Activated T-cell treated with anti-CD3 and anti-CD28 coated beads, Interleukin-2, amount 50 U/mL, for 4 hours (primary cell): ENCODE data around the gene ATP2A2. TPM values are rescaled to one million over a fixed set of nuclear protein-coding genes. Genes with fewer than 3 reads are reported as not detected.

Experiments used
- ATAC-seq, 2 donors: fragments of 200-7000 bp; cut with Tn5 transposase; one replicate each; pipeline ENCODE4 v1.10.0; 2021
- DNase-seq: peaks from one replicate; pipeline ENCODE4 v3.0.0-alpha.2; 2020
- H3K27me3 Mint-ChIP-seq: one replicate; pipeline ENCODE4 v1.8.0; 2021; ENCODE audit warnings: low read depth, mixed read lengths
- H3K36me3 Mint-ChIP-seq: one replicate; pipeline ENCODE4 v1.8.0; 2022; ENCODE audit warnings: mixed read lengths; ENCODE audit not compliant: insufficient read depth
- H3K4me1 Mint-ChIP-seq: one replicate; pipeline ENCODE4 v1.8.0; 2021; ENCODE audit warnings: low read depth, mixed read lengths
- H3K4me3 Mint-ChIP-seq: one replicate; pipeline ENCODE4 v1.8.0; 2021; ENCODE audit warnings: mild to moderate bottlenecking, moderate library complexity, mixed read lengths
- H3K9me3 Mint-ChIP-seq: one replicate; pipeline ENCODE4 v1.8.0; 2021; ENCODE audit warnings: mixed read lengths
- total RNA-seq, 3 donors: library from RNA; stranded (reverse); gene quantifications; one replicate each; pipeline ENCODE4 v1.2.1, GENCODE V29; 2021

Gene ATP2A2
- total RNA-seq, 3 donors from 2014 or later = 240 to 245 (median 241) TPM

- no peaks in the 10 kb centered on the region for H3K9me3 Mint-ChIP-seq
- no peaks in the 10 kb centered on the region for H3K27me3 Mint-ChIP-seq
- H3K4me1 Mint-ChIP-seq = peaks cover 42% of the 10 kb centered on the region
- peaks cover 49% of the 10 kb centered on the region for H3K36me3 Mint-ChIP-seq
- DNase-seq (no peak), ATAC-seq (no peak)
- peak overlapping the region; percentile 6 for H3K4me3 Mint-ChIP-seq
These were observed 20.2 kb downstream of the ATP2A2 start for GRCh38 chr12:110301065-110301806.

GRCh38 chr12:110304061-110304551 lies 23.1 kb downstream of the ATP2A2 start:
- Mint-ChIP-seq H3K4me1 (peaks cover 58% of the 10 kb centered on the region), H3K27me3 (no peaks in the 10 kb centered on the region), H3K36me3 (peaks cover 49% of the 10 kb centered on the region), H3K9me3 (no peaks in the 10 kb centered on the region), H3K4me3 (no peak overlapping the region)
- no peak for DNase-seq
- ATAC-seq = no peak

- Mint-ChIP-seq H3K27me3 (no peaks in the 10 kb centered on the region), H3K4me1 (peaks cover 59% of the 10 kb centered on the region), H3K4me3 (no peak overlapping the region), H3K9me3 (no peaks in the 10 kb centered on the region), H3K36me3 (peaks cover 37% of the 10 kb centered on the region)
- ATAC-seq (peak; percentile 43 to 69), DNase-seq (no peak)
These were observed 26.3 kb downstream of the ATP2A2 start for GRCh38 chr12:110307372-110307771.

GRCh38 chr12:110310763-110311162 lies 29.7 kb downstream of the ATP2A2 start:
- Mint-ChIP-seq H3K9me3 (no peaks in the 10 kb centered on the region), H3K36me3 (peaks cover 25% of the 10 kb centered on the region), H3K4me1 (peaks cover 63% of the 10 kb centered on the region), H3K27me3 (no peaks in the 10 kb centered on the region), H3K4me3 (no peak overlapping the region)
- DNase-seq (no peak), ATAC-seq (no peak)

GRCh38 chr12:110311903-110312302 lies 30.9 kb downstream of the ATP2A2 start:
- H3K36me3 Mint-ChIP-seq = peaks cover 21% of the 10 kb centered on the region
- H3K4me3 Mint-ChIP-seq = no peak overlapping the region
- no peak for ATAC-seq

GRCh38 chr12:110312581-110313360 lies 31.7 kb downstream of the ATP2A2 start:
- DNase-seq (no peak), ATAC-seq (peak; percentile 32 to 41)
- no peaks in the 10 kb centered on the region for H3K9me3 Mint-ChIP-seq
- no peaks in the 10 kb centered on the region for H3K27me3 Mint-ChIP-seq
- peaks cover 21% of the 10 kb centered on the region for H3K36me3 Mint-ChIP-seq
- no peak overlapping the region for H3K4me3 Mint-ChIP-seq
- peaks cover 64% of the 10 kb centered on the region for H3K4me1 Mint-ChIP-seq

More at GRCh38 chr12:110311903-110312302, 30.9 kb downstream of the ATP2A2 start:
- no peaks in the 10 kb centered on the region for H3K27me3 Mint-ChIP-seq
- no peaks in the 10 kb centered on the region for H3K9me3 Mint-ChIP-seq
- peaks cover 67% of the 10 kb centered on the region for H3K4me1 Mint-ChIP-seq
- no peak for DNase-seq

- no peak for DNase-seq
- H3K9me3 Mint-ChIP-seq = no peaks in the 10 kb centered on the region
- H3K27me3 Mint-ChIP-seq = no peaks in the 10 kb centered on the region
- H3K4me1 Mint-ChIP-seq = peaks cover 55% of the 10 kb centered on the region
- H3K4me3 Mint-ChIP-seq = no peak overlapping the region
- ATAC-seq = peak; percentile 48 to 52
- H3K36me3 Mint-ChIP-seq = peaks cover 19% of the 10 kb centered on the region
These were observed 33.3 kb downstream of the ATP2A2 start for GRCh38 chr12:110314308-110314707.

GRCh38 chr12:110316861-110317260 lies 35.8 kb downstream of the ATP2A2 start:
- Mint-ChIP-seq H3K4me1 (peaks cover 46% of the 10 kb centered on the region), H3K27me3 (no peaks in the 10 kb centered on the region), H3K4me3 (no peak overlapping the region), H3K9me3 (no peaks in the 10 kb centered on the region), H3K36me3 (peaks cover 21% of the 10 kb centered on the region)
- ATAC-seq (peak; percentile 11 to 35), DNase-seq (no peak)

- no peaks in the 10 kb centered on the region for H3K27me3 Mint-ChIP-seq
- no peak overlapping the region for H3K4me3 Mint-ChIP-seq
- DNase-seq (no peak), ATAC-seq (no peak)
- H3K36me3 Mint-ChIP-seq = peaks cover 21% of the 10 kb centered on the region
- peaks cover 37% of the 10 kb centered on the region for H3K4me1 Mint-ChIP-seq
- no peaks in the 10 kb centered on the region for H3K9me3 Mint-ChIP-seq
These were observed 36.9 kb downstream of the ATP2A2 start for GRCh38 chr12:110317911-110318310.

GRCh38 chr12:110320550-110320949 lies 39.5 kb downstream of the ATP2A2 start:
- no peaks in the 10 kb centered on the region for H3K27me3 Mint-ChIP-seq
- no peak for DNase-seq
- peaks cover 20% of the 10 kb centered on the region for H3K4me1 Mint-ChIP-seq
- no peak for ATAC-seq
- no peak overlapping the region for H3K4me3 Mint-ChIP-seq
- peaks cover 21% of the 10 kb centered on the region for H3K36me3 Mint-ChIP-seq
- H3K9me3 Mint-ChIP-seq = no peaks in the 10 kb centered on the region

- no peak overlapping the region for H3K4me3 Mint-ChIP-seq
- H3K4me1 Mint-ChIP-seq = peaks cover 3% of the 10 kb centered on the region
- H3K36me3 Mint-ChIP-seq = peaks cover 46% of the 10 kb centered on the region
- no peaks in the 10 kb centered on the region for H3K27me3 Mint-ChIP-seq
- DNase-seq = no peak
- ATAC-seq = no peak
- no peaks in the 10 kb centered on the region for H3K9me3 Mint-ChIP-seq
These were observed 48.7 kb downstream of the ATP2A2 start for GRCh38 chr12:110329710-110330109.

GRCh38 chr12:110330124-110330523 lies 49.1 kb downstream of the ATP2A2 start:
- ATAC-seq = no peak
- peaks cover 3% of the 10 kb centered on the region for H3K4me1 Mint-ChIP-seq
- no peak for DNase-seq

GRCh38 chr12:110330544-110330943 lies 49.5 kb downstream of the ATP2A2 start:
- H3K36me3 Mint-ChIP-seq = peaks cover 50% of the 10 kb centered on the region
- ATAC-seq (no peak), DNase-seq (no peak)
- no peak overlapping the region for H3K4me3 Mint-ChIP-seq
- no peaks in the 10 kb centered on the region for H3K27me3 Mint-ChIP-seq
- H3K9me3 Mint-ChIP-seq = no peaks in the 10 kb centered on the region
- H3K4me1 Mint-ChIP-seq = peaks cover 3% of the 10 kb centered on the region

More at GRCh38 chr12:110330124-110330523, 49.1 kb downstream of the ATP2A2 start:
- no peak overlapping the region for H3K4me3 Mint-ChIP-seq
- H3K36me3 Mint-ChIP-seq = peaks cover 47% of the 10 kb centered on the region
- no peaks in the 10 kb centered on the region for H3K9me3 Mint-ChIP-seq
- H3K27me3 Mint-ChIP-seq = no peaks in the 10 kb centered on the region

- H3K9me3 Mint-ChIP-seq = no peaks in the 10 kb centered on the region
- H3K27me3 Mint-ChIP-seq = no peaks in the 10 kb centered on the region
- no peak overlapping the region for H3K4me3 Mint-ChIP-seq
- no peak for ATAC-seq
- H3K36me3 Mint-ChIP-seq = peaks cover 48% of the 10 kb centered on the region
- no peak for DNase-seq
- H3K4me1 Mint-ChIP-seq = peaks cover 2% of the 10 kb centered on the region
These were observed 52.2 kb downstream of the ATP2A2 start for GRCh38 chr12:110333201-110333600.
